ENCODE data around the gene PLD1. TPM values are rescaled to one million over a fixed set of nuclear protein-coding genes. Genes with fewer than 3 reads are reported as not detected.

The PLD1 gene
- total RNA-seq, 1 experiment from 2014 or later = 5.3 TPM

GRCh38 chr3:171569571-171570132, 240.6 kb downstream of the PLD1 start:
- no peak for TF ChIP-seq CTCF (IDR thresholded peaks at IDR 0.05; ENCODE audit: insufficient read depth in 1 of 2, low read depth in 1 of 2, low read length in 1 of 2, severe bottlenecking in 1 of 2, unreplicated experiment in 1 of 2)

GRCh38 chr3:171568766-171569165, 241.5 kb downstream of the PLD1 start:
- no peak for TF ChIP-seq CTCF (IDR thresholded peaks at IDR 0.05; ENCODE audit: insufficient read depth in 1 of 2, low read depth in 1 of 2, low read length in 1 of 2, severe bottlenecking in 1 of 2, unreplicated experiment in 1 of 2)
- Histone ChIP-seq H3K36me3 (ENCODE audit: control insufficient read depth, insufficient read depth, low read length) (no peaks in the 10 kb centered on the region), H3K27me3 (replicated peaks; ENCODE audit: control insufficient read depth, insufficient read depth, low read length) (no peaks in the 10 kb centered on the region), H3K9me3 (no peaks in the 10 kb centered on the region), H3K4me1 (peaks cover 10% of the 10 kb centered on the region), H3K4me3 (ENCODE audit: low read depth, low read length) (no peak overlapping the region)
- no TSS peak for BruUV-seq (replicated peaks)
- H3K4me3 Mint-ChIP-seq (ENCODE audit: unreplicated experiment) = no peak overlapping the region
- no peak for DNase-seq
- H3K27me3 Mint-ChIP-seq (ENCODE audit: insufficient read depth, unreplicated experiment) = no peaks in the 10 kb centered on the region
- intact Hi-C loops (cut with micrococcal nuclease; ENCODE audit: unreplicated experiment) = loop anchor here (5.0 kb wide), 2 partner anchors 106 to 401 kb away; partner anchors contain the start of gene TNIK
- H3K36me3 Mint-ChIP-seq (ENCODE audit: insufficient read depth, unreplicated experiment) = no peaks in the 10 kb centered on the region
- peaks cover 13% of the 10 kb centered on the region for H3K9me3 Mint-ChIP-seq (ENCODE audit: unreplicated experiment)
- ChIA-PET POLR2A (no interaction called here), CTCF (no interaction called here)
- no peak overlapping the region for H3K27ac Mint-ChIP-seq (ENCODE audit: unreplicated experiment)
- H3K4me1 Mint-ChIP-seq (ENCODE audit: low read depth, unreplicated experiment) = no peaks in the 10 kb centered on the region

More at GRCh38 chr3:171569571-171570132, 240.6 kb downstream of the PLD1 start:
- H3K4me3 Mint-ChIP-seq (ENCODE audit: unreplicated experiment) = no peak overlapping the region
- ChIA-PET CTCF (no interaction called here), POLR2A (no interaction called here)
- H3K36me3 ChIP-seq (ENCODE audit: control insufficient read depth, insufficient read depth, low read length) = no peaks in the 10 kb centered on the region
- no peak for DNase-seq
- no peaks in the 10 kb centered on the region for H3K27me3 ChIP-seq (replicated peaks; ENCODE audit: control insufficient read depth, insufficient read depth, low read length)
- no peaks in the 10 kb centered on the region for H3K9me3 ChIP-seq
- peaks cover 13% of the 10 kb centered on the region for H3K9me3 Mint-ChIP-seq (ENCODE audit: unreplicated experiment)
- H3K4me1 Mint-ChIP-seq (ENCODE audit: low read depth, unreplicated experiment) = no peaks in the 10 kb centered on the region
- H3K36me3 Mint-ChIP-seq (ENCODE audit: insufficient read depth, unreplicated experiment) = no peaks in the 10 kb centered on the region
- H3K4me1 ChIP-seq = peaks cover 10% of the 10 kb centered on the region
- no peak overlapping the region for H3K27ac Mint-ChIP-seq (ENCODE audit: unreplicated experiment)
- no TSS peak for BruUV-seq (replicated peaks)
- intact Hi-C loops (cut with micrococcal nuclease; ENCODE audit: unreplicated experiment) = loop anchor here (5.0 kb wide), 2 partner anchors 107 to 402 kb away; partner anchors contain the start of gene TNIK
- H3K27me3 Mint-ChIP-seq (ENCODE audit: insufficient read depth, unreplicated experiment) = no peaks in the 10 kb centered on the region
- no peak overlapping the region for H3K4me3 ChIP-seq (ENCODE audit: low read depth, low read length)

- Mint-ChIP-seq H3K27ac (ENCODE audit: unreplicated experiment) (no peak overlapping the region), H3K4me3 (ENCODE audit: unreplicated experiment) (no peak overlapping the region), H3K4me1 (ENCODE audit: low read depth, unreplicated experiment) (no peaks in the 10 kb centered on the region), H3K9me3 (ENCODE audit: unreplicated experiment) (peaks cover 13% of the 10 kb centered on the region), H3K36me3 (ENCODE audit: insufficient read depth, unreplicated experiment) (no peaks in the 10 kb centered on the region), H3K27me3 (ENCODE audit: insufficient read depth, unreplicated experiment) (no peaks in the 10 kb centered on the region)
- TF ChIP-seq CTCF (IDR thresholded peaks at IDR 0.05; ENCODE audit: insufficient read depth in 1 of 2, low read depth in 1 of 2, low read length in 1 of 2, severe bottlenecking in 1 of 2, unreplicated experiment in 1 of 2) = peak; percentile 70 to 74
- H3K4me1 ChIP-seq = peaks cover 10% of the 10 kb centered on the region
- no peaks in the 10 kb centered on the region for H3K9me3 ChIP-seq
- DNase-seq = peak in 1 of 2 experiments; percentile 39
- no peaks in the 10 kb centered on the region for H3K27me3 ChIP-seq (replicated peaks; ENCODE audit: control insufficient read depth, insufficient read depth, low read length)
- POLR2A ChIA-PET = no interaction called here
- intact Hi-C loops (cut with micrococcal nuclease; ENCODE audit: unreplicated experiment) = loop anchor here (1.0 to 5.0 kb wide), 4 partner anchors 105 to 606 kb away; partner anchors contain the start of gene TNIK
- H3K36me3 ChIP-seq (ENCODE audit: control insufficient read depth, insufficient read depth, low read length) = no peaks in the 10 kb centered on the region
- no TSS peak for BruUV-seq (replicated peaks)
- H3K4me3 ChIP-seq (ENCODE audit: low read depth, low read length) = no peak overlapping the region
- CTCF ChIA-PET = interaction anchor here (0.7 to 2.3 kb wide), 6 partner anchors 240 to 605 kb away, joined by 3 to 25 read pairs (median 5); no protein-coding TSS in a partner anchor
Measured at GRCh38 chr3:171566803-171567422, 243.4 kb downstream of the PLD1 start.

Data from Caco-2 (cell line).